Heart right ventricle (tissue), 16 donors: ENCODE data around the gene MMP2. TPM values are rescaled to one million over a fixed set of nuclear protein-coding genes. Genes with fewer than 3 reads are reported as not detected.

Experiments used
- ATAC-seq, 8 donors: fragments of 200-7000 bp; cut with Tn5 transposase; one replicate each; pipeline ENCODE4 v1.9.1; 2020; ENCODE audit warnings: mild to moderate bottlenecking in 8 of 8, moderate library complexity in 8 of 8, moderate number of reproducible peaks in 1 of 8
- DNase-seq, 2 donors: peaks; one replicate each; pipeline ENCODE4 v3.0.0-alpha.2; 2020
- H3K27ac ChIP-seq, 10 donors: fragments of 200-600 bp; sonication (generic) in 2 of 10; one replicate each; pipeline versions ENCODE4 v1.5.0 to v1.8.0; 2020 to 2022; ENCODE audit warnings: mild to moderate bottlenecking in 3 of 10
- H3K27me3 ChIP-seq, 7 donors: fragments of 200-600 bp; one replicate each; pipeline ENCODE4 v1.8.0; 2021 to 2022; ENCODE audit warnings: mild to moderate bottlenecking in 2 of 7
- H3K36me3 ChIP-seq, 9 donors: fragments of 200-600 bp; sonication (generic) in 1 of 9; one replicate each; pipeline versions ENCODE4 v1.5.0 to v1.8.0; 2020 to 2022; ENCODE audit warnings: mild to moderate bottlenecking in 2 of 9
- H3K4me1 ChIP-seq, 9 donors: fragments of 200-600 bp; sonication (generic) in 1 of 9; one replicate each; pipeline versions ENCODE4 v1.5.0 to v1.8.0; 2020 to 2022; ENCODE audit warnings: mild to moderate bottlenecking in 4 of 9
- H3K4me3 ChIP-seq, 10 donors: fragments of 200-600 bp; sonication (generic) in 2 of 10; one replicate each; pipeline versions ENCODE4 v1.5.0 to v1.8.0; 2020 to 2022; ENCODE audit warnings: mild to moderate bottlenecking in 7 of 10, moderate library complexity in 2 of 10
- H3K9me3 ChIP-seq, 11 donors: fragments of 200-600 bp in 10 of 11; sonication (generic) in 2 of 11; one replicate each; pipeline versions ENCODE4 v1.5.0 to v1.8.0; 2013 to 2022; ENCODE audit warnings: mild to moderate bottlenecking in 2 of 11, control low read depth in 1 of 11, moderate library complexity in 1 of 11
- CTCF ChIP-seq, 9 donors: fragments of 200-600 bp; sonication (generic) in 2 of 9; IDR thresholded peaks; one replicate each; pipeline versions ENCODE4 v1.5.0 to v1.8.0; 2021 to 2022; ENCODE audit warnings: antibody characterized with exemption in 9 of 9, mild to moderate bottlenecking in 5 of 9, moderate library complexity in 1 of 9
- WGBS, 2 donors: extraction: QIAGEN DNeasy Blood & Tissue Kit; methylation state at CpG; one replicate each; pipeline ENCODE4 v1.1.7; 2013; ENCODE audit warnings: inconsistent platforms in 1 of 2; 5-methylcytosine and 5-hydroxymethylcytosine counted together
- intact Hi-C, 10 donors: fragments of 100-400 bp; cut with DNase I; formaldehyde crosslinking; loops; one replicate each; pipeline versions ENCODE4 v1.11.1 to v1.14.2; 2022
- polyA plus RNA-seq, 2 donors: library from polyadenylated mRNA; stranded (reverse); fragments of 200-250 nt; gene quantifications; one replicate each; pipeline ENCODE4 v1.2.3, GENCODE V29; 2013
- total RNA-seq, 10 donors: library from RNA; stranded (reverse); fragmentation: NEBNext Ultra II Directional in 3 of 10; extraction: Animal tissue kit (Norgen Biotek cat#: 25700) in 3 of 10; gene quantifications; one replicate each; pipeline versions ENCODE4 v1.2.1 to v1.2.4, GENCODE V29; 2021 to 2023
- donor health status: Arrhythmogenic right ventricular cardiomyopathy.
- donor health status: ischemic (EF 13 %, LVEDD 7.1; RV severe dilation, severe dysfunction).
- donor health status: healthy with polysubstance abuse.
- donor health status: DM: no; HTN: yes; CAD: no.
- donor health status: DM: no; HTN: no; CAD: no.
- donor health status: ischemic (EF 25% LVEDD 6.9; RV normal size, moderate dysfunction).
- donor health status: ischemic (EF 25% LVEDD 5.7; RV mildly dilated, moderate dysfunction).
- donor health status: healthy.
- donor health status: DM: yes; HTN: yes; CAD: no.
- donor health status: Ischemic cardiomyopathy.
- donor health status: ischemic (EF 35%, LVEDD 5.7; RV mildly dilated, moderate dysfunction).
- donor health status: nonischemic (EF 11% LVEDD 7.7; RV severe dilation, severe dysfunction).
- donor health status: DM: yes; HTN: yes; CAD: no.
- donor health status: PGD.
- donor health status: ischemic (EF 29% LVEDD 5.4; RV normal size, mild dysfunction).
- donor health status: nonischemic (EF 23%, LVEDD 6.1; RV moderate dilation, normal function).

The MMP2 gene
- total and polyA plus RNA-seq, 12 donors: 36.1 to 157 (median 88.0) TPM

DNA sequence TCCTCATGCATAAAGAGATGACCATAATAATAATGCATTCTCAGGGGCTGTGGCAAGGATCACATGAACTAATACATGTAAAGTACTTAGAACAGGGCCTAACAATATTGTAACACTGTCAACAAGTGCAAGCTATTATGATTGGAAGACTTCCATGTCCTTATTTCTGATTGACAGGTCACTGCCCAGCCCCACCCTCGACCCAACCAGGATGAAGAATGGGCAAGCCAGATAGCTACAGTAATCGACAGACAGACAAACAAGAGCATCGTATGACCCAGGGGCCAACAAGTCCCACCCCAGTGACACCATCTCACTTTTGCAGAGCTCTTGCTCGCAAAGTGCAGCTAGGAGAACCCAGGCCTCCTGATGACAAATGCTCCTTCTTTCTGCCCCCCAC lies 14.6 kb upstream of the MMP2 start:
- no peak overlapping the region for H3K27ac ChIP-seq
- no peaks in the 10 kb centered on the region for H3K27me3 ChIP-seq
- no peak for DNase-seq
- TF ChIP-seq CTCF (IDR thresholded peaks at IDR 0.05): no peak
- H3K4me1 ChIP-seq: peaks cover 0 to 4% (median 0%) of the 10 kb centered on the region in 9 donors
- WGBS, 2 donors: 50 to 51% methylated on average over 4 of the region's 4 CpGs
- intact Hi-C loops: loop anchor here in 9 of 10 donors (2.0 to 10.0 kb wide), 7 partner anchors 78 to 383 kb away; no protein-coding TSS in a partner anchor
- no peak for ATAC-seq
- H3K36me3 ChIP-seq: no peaks in the 10 kb centered on the region
- no peaks in the 10 kb centered on the region for H3K9me3 ChIP-seq
- H3K4me3 ChIP-seq: no peak overlapping the region

- TF ChIP-seq CTCF (IDR thresholded peaks at IDR 0.05): peak; percentile 100
- H3K36me3 ChIP-seq: no peaks in the 10 kb centered on the region
- H3K4me3 ChIP-seq: peak overlapping the region in 2 of 10 donors; percentile 17 to 34
These were observed 13.7 kb upstream of the MMP2 start for GRCh38 chr16:55465077-55465896.

DNA sequence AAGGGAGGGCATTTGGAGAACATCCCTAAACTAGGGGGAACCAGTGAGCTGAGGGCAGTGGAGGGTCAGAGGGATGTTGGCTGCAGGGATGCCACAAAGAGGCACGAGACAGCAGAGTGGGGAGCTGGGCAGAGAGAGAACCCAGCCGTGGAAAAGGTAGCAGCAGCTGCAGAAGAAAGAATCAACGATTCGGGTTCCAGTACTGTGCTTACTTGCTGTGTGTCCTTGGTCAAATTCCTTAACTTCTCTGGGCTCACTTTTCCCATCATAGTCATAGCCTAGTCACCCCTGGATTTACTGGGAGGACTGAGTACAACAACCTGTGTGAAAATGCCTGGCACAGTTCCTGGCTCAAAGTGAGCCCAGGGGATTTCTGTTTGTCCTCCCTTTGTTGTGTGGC lies 12.8 kb upstream of the MMP2 start:
- ATAC-seq (no peak), DNase-seq (no peak)
- H3K27me3 ChIP-seq: no peaks in the 10 kb centered on the region
- H3K27ac ChIP-seq: no peak overlapping the region
- WGBS, 2 donors: 93 to 98% methylated on average over 4 of the region's 4 CpGs
- TF ChIP-seq CTCF (IDR thresholded peaks at IDR 0.05): no peak
- H3K4me1 ChIP-seq: peaks cover 0 to 10% (median 4%) of the 10 kb centered on the region in 9 donors
- intact Hi-C loops: loop anchor here in 7 of 10 donors (2.0 to 10.0 kb wide), 5 partner anchors 76 to 379 kb away; no protein-coding TSS in a partner anchor
- H3K4me3 ChIP-seq: no peak overlapping the region
- no peaks in the 10 kb centered on the region for H3K9me3 ChIP-seq
- no peaks in the 10 kb centered on the region for H3K36me3 ChIP-seq

More at GRCh38 chr16:55465077-55465896, 13.7 kb upstream of the MMP2 start:
- Histone ChIP-seq H3K27ac (no peak overlapping the region), H3K27me3 (no peaks in the 10 kb centered on the region), H3K9me3 (no peaks in the 10 kb centered on the region), H3K4me1 (peaks cover 0 to 4% (median 0%) of the 10 kb centered on the region in 9 donors)
- ATAC-seq: peak; percentile 89 to 95 (median 92)
- WGBS, 2 donors: 31 to 33% methylated on average over 19 of the region's 19 CpGs
- intact Hi-C loops: loop anchor here (1.0 to 10.0 kb wide), 11 partner anchors 77 to 380 kb away; no protein-coding TSS in a partner anchor
- peak; percentile 87 to 88 for DNase-seq

DNA sequence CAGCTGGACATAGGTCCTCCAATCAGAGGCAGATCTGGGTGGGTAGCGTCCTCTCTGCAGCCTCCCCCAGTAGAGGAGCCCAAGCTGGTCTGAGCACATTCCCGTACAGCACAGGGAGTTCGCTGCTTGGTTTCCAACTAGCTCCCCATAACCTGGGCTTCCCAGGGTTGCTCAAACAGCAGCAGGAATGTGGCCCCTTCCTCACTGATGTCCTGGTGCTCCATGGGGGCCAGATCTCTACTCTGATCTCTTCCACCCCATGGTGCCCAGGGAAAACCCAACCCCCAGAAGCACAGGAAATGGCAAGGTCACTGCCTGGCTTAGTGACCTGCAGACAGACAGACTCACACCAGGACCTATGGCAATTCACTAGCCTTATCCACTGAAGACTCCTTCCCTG lies 11.1 kb upstream of the MMP2 start:
- H3K27ac ChIP-seq: no peak overlapping the region
- TF ChIP-seq CTCF (IDR thresholded peaks at IDR 0.05): no peak
- 83 to 84% methylated on average over 3 of the region's 3 CpGs for WGBS, 2 donors
- H3K27me3 ChIP-seq: no peaks in the 10 kb centered on the region
- DNase-seq: no peak
- H3K36me3 ChIP-seq: no peaks in the 10 kb centered on the region
- intact Hi-C loops: loop anchor here in 7 of 10 donors (2.0 to 10.0 kb wide), 5 partner anchors 74 to 377 kb away; no protein-coding TSS in a partner anchor
- H3K4me3 ChIP-seq: no peak overlapping the region
- H3K4me1 ChIP-seq: peaks cover 0 to 10% (median 4%) of the 10 kb centered on the region in 9 donors
- no peaks in the 10 kb centered on the region for H3K9me3 ChIP-seq
- no peak for ATAC-seq
